GM23338 (cell line): Measurements from ENCODE around the gene RNF128. TPM values are rescaled to one million over a fixed set of nuclear protein-coding genes. Genes with fewer than 3 reads are reported as not detected.

Experiments
- ATAC-seq: fragments of 200-7000 bp; cut with Tn5 transposase; 3 replicates; pipeline ENCODE4 v1.9.1; 2020
- DNase-seq: peaks from one replicate; pipeline ENCODE4 v3.0.0-alpha.2; 2015; ENCODE audit warnings: low spot score
- H2AFZ ChIP-seq: fragments of 200-600 bp; sonication (generic); 2 replicates; pipeline ENCODE4 v1.8.0; 2016; ENCODE audit warnings: antibody characterized with exemption, mild to moderate bottlenecking, moderate library complexity
- H3F3A ChIP-seq: fragments of 200-600 bp; sonication (generic); replicated peaks from 2 replicates; pipeline ENCODE4 v1.8.0; 2017; ENCODE audit warnings: antibody characterized with exemption, mixed run types, low read depth
- H3K27ac ChIP-seq: fragments of 200-600 bp; sonication (generic); 2 replicates; pipeline ENCODE4 v1.6.1; 2016; ENCODE audit warnings: low read depth
- H3K27me3 ChIP-seq: fragments of 200-600 bp; sonication (generic); 2 replicates; pipeline ENCODE4 v1.8.0; 2016; ENCODE audit warnings: mild to moderate bottlenecking, mixed run types, moderate library complexity; ENCODE audit not compliant: insufficient read depth
- H3K36me3 ChIP-seq: fragments of 200-600 bp; sonication (generic); 2 replicates; pipeline ENCODE4 v1.8.0; 2016; ENCODE audit warnings: mild to moderate bottlenecking; ENCODE audit not compliant: insufficient read depth
- H3K4me1 ChIP-seq: fragments of 200-600 bp; sonication (generic); 2 replicates; pipeline ENCODE4 v1.8.0; 2016; ENCODE audit warnings: mild to moderate bottlenecking, moderate library complexity; ENCODE audit not compliant: insufficient read depth
- H3K4me2 ChIP-seq: fragments of 200-600 bp; sonication (generic); 2 replicates; pipeline ENCODE4 v1.7.1; 2017; ENCODE audit warnings: mixed run types
- H3K4me3 ChIP-seq: fragments of 200-600 bp; sonication (generic); 2 replicates; pipeline ENCODE4 v1.6.1; 2016; ENCODE audit warnings: mixed run types
- H3K79me2 ChIP-seq: fragments of 200-600 bp; sonication (generic); replicated peaks from 2 replicates; pipeline ENCODE4 v1.8.0; 2017; ENCODE audit warnings: mild to moderate bottlenecking; ENCODE audit not compliant: insufficient read depth
- H3K9me2 ChIP-seq: fragments of 200-600 bp; sonication (generic); 2 replicates; pipeline ENCODE4 v1.8.0; 2017; ENCODE audit not compliant: insufficient read depth
- H4K20me1 ChIP-seq: fragments of 200-600 bp; sonication (generic); replicated peaks from 2 replicates; pipeline ENCODE4 v1.8.0; 2017; ENCODE audit warnings: mild to moderate bottlenecking; ENCODE audit not compliant: insufficient read depth
- H3K27ac Mint-ChIP-seq: 2 replicates; pipeline ENCODE4 v1.8.0; 2020; ENCODE audit warnings: inconsistent platforms, mild to moderate bottlenecking, moderate library complexity, mixed read lengths
- H3K27me3 Mint-ChIP-seq: 3 replicates; pipeline ENCODE4 v1.8.0; 2022; ENCODE audit warnings: low read depth, mild to moderate bottlenecking, moderate library complexity, mixed read lengths, inconsistent platforms; ENCODE audit not compliant: insufficient read depth, poor library complexity
- H3K36me3 Mint-ChIP-seq: 3 replicates; pipeline ENCODE4 v1.8.0; 2021; ENCODE audit warnings: low read depth, mild to moderate bottlenecking, inconsistent platforms, moderate library complexity, mixed read lengths
- H3K4me1 Mint-ChIP-seq: 3 replicates; pipeline ENCODE4 v1.8.0; 2020; ENCODE audit warnings: mild to moderate bottlenecking, inconsistent platforms, mixed read lengths
- H3K4me3 Mint-ChIP-seq: 3 replicates; pipeline ENCODE4 v1.8.0; 2021; ENCODE audit warnings: moderate library complexity, mild to moderate bottlenecking, inconsistent platforms, mixed read lengths
- H3K9me3 Mint-ChIP-seq: 3 replicates; pipeline ENCODE4 v1.8.0; 2020; ENCODE audit warnings: moderate library complexity, mild to moderate bottlenecking, inconsistent platforms, mixed read lengths
- CREB1 ChIP-seq: fragments of 250-450 bp; sonication (Bioruptor Pico); IDR thresholded peaks from 2 replicates; pipeline ENCODE4 v1.5.0; 2020; ENCODE audit warnings: low read depth, mild to moderate bottlenecking, moderate library complexity
- EZH2 ChIP-seq: fragments of 200-600 bp; sonication (generic); IDR thresholded peaks from one replicate; pipeline ENCODE4 v1.8.0; 2017; ENCODE audit warnings: antibody characterized with exemption, mild to moderate bottlenecking, low read depth; ENCODE audit not compliant: unreplicated experiment
- EZH2phosphoT487 ChIP-seq: fragments of 200-600 bp; sonication (generic); IDR thresholded peaks from one replicate; pipeline ENCODE4 v1.8.1; 2018; ENCODE audit warnings: antibody characterized with exemption; ENCODE audit not compliant: unreplicated experiment
- JUNB ChIP-seq: IDR thresholded peaks from one replicate; pipeline ENCODE4 v1.6.1; 2016; ENCODE audit warnings: antibody characterized with exemption; ENCODE audit not compliant: unreplicated experiment
- NANOG ChIP-seq: IDR thresholded peaks from 2 replicates; pipeline ENCODE4 v1.6.1; 2016; ENCODE audit warnings: antibody characterized with exemption, borderline replicate concordance
- POLR2AphosphoS5 ChIP-seq: IDR thresholded peaks from 2 replicates; pipeline ENCODE4 v1.6.1; 2016; ENCODE audit warnings: antibody characterized with exemption, low read depth
- STAT1 ChIP-seq: IDR thresholded peaks from one replicate; pipeline ENCODE4 v1.6.1; 2016; ENCODE audit warnings: antibody characterized with exemption; ENCODE audit not compliant: unreplicated experiment
- ZNF114 ChIP-seq: fragments of 250-450 bp; sonication (Bioruptor Pico); IDR thresholded peaks from 2 replicates; pipeline ENCODE4 v1.5.0; 2020; ENCODE audit warnings: mild to moderate bottlenecking, moderate library complexity
- ZNF331 ChIP-seq: fragments of 250-450 bp; sonication (Bioruptor Pico); IDR thresholded peaks from 2 replicates; pipeline ENCODE4 v1.5.0; 2020; ENCODE audit warnings: low read depth, mild to moderate bottlenecking, moderate library complexity
- polyA plus RNA-seq: library from polyadenylated mRNA; unstranded; fragments of >200 nt; fragmentation: Nextera tagmentation; extraction: Ambion mirVana; gene quantifications from 2 replicates; pipeline ENCODE4 v1.2.1, GENCODE V29; 2016
- total RNA-seq: library from RNA; depleted of rRNA; stranded (reverse); fragments of >200 nt; shearing (Covaris generic); gene quantifications from 2 replicates; pipeline ENCODE4 v1.2.3, GENCODE V29; 2014
- TF ChIP-seq, protein P1 (sequence below): IDR thresholded peaks from 2 replicates; pipeline ENCODE4 v1.6.1; 2016; ENCODE audit warnings: antibody characterized with exemption
- TF ChIP-seq, protein P2 (sequence below): IDR thresholded peaks from one replicate; pipeline ENCODE4 v1.6.1; 2018; ENCODE audit warnings: antibody characterized with exemption; ENCODE audit not compliant: unreplicated experiment
- TF ChIP-seq, protein P3 (sequence below): fragments of 250-450 bp; sonication (Bioruptor Pico); IDR thresholded peaks from 2 replicates; pipeline ENCODE4 v1.5.0; 2020; ENCODE audit warnings: mild to moderate bottlenecking, moderate library complexity
- TF ChIP-seq, protein P4 (sequence below), 2 experiments: fragments of 200-600 bp in 1 of 2; sonication (generic) in 1 of 2; conservative IDR thresholded peaks; 2 replicates each; pipeline versions ENCODE4 v1.5.1 to v1.6.1; 2016 to 2017; ENCODE audit warnings: antibody characterized with exemption in 2 of 2, low read depth in 2 of 2, mild to moderate bottlenecking in 2 of 2, moderate library complexity in 1 of 2

Gene RNF128
- total and polyA plus RNA-seq, 2 experiments from 2014 or later = 1.2 to 3.2 TPM

DNA sequence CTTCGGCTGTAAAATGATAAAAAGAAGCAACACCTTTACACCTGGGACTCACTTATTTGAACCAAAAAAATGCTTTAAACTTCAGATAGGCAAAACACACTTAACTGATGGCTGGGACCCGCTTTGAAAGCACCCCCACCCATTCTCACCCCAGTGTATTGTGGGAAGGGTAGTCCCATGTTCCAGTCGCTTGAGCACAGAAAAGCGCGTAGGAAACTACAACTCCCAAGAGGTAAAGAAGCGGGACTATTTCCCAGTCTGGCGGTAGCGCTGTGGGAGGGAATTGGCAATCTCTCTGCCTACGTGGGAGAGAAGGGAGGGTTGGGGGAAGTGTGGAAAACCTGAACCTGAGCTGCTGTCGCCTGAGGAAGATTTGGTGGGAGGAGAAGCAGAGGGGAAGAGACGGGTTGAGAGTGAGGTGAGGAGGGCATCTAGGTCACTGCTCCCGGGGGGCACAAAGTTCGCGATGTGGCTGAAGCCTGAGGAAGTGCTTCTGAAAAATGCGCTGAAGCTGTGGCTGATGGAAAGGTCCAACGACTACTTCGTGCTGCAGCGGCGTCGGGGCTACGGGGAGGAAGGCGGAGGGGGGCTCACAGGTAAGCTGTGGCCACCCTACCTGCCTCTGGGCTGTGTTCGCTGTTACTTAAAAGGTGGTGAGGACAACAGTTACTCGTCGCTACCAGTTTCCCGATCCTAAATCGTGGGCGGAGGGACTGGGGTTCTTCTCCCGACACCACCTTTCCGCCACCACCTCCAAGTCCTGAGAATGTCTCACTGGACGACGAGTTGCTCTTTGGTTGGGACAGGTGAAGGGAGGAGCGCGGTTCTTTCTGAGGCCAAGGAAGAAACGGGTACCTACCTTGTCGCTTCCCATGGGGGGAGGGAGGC, 76.1 kb downstream of the RNF128 start, which contains the start of gene TBC1D8B:
TSS of gene TBC1D8B (plus strand) at position 286 of the 888 bp plus-strand sequence. CDS start at position 467, 181 bp downstream.
- peak within 1 kb of the TSS; percentile 49 for H2AFZ ChIP-seq
- peaks cover 5% of the 10 kb centered on the region; the same call in 1 of the 2 replicates for H3K27me3 ChIP-seq
- Mint-ChIP-seq H3K4me3 (peak within 1 kb of the TSS; percentile 96), H3K4me1 (peaks cover 11% of the 10 kb centered on the region), H3K27me3 (peaks cover 4% of the 10 kb centered on the region), H3K27ac (peak within 1 kb of the TSS; percentile 80), H3K9me3 (no peaks in the 10 kb centered on the region; the same call in 2 of the 3 replicates), H3K36me3 (no peaks in the 10 kb centered on the region)
- H3K79me2 ChIP-seq = peaks cover 4% of the 10 kb centered on the region; the same call in 1 of the 2 replicates
- TF ChIP-seq ZNF331 (CRISPR knock-in tag) (no peak), POLR2AphosphoS5 (peak; percentile 62), STAT1 (no peak), EZH2 (no peak), CREB1 (CRISPR knock-in tag) (no peak), JUNB (no peak), EZH2phosphoT487 (no peak), ZNF114 (CRISPR knock-in tag) (no peak), NANOG (no peak)
- TF ChIP-seq, protein P1, sequence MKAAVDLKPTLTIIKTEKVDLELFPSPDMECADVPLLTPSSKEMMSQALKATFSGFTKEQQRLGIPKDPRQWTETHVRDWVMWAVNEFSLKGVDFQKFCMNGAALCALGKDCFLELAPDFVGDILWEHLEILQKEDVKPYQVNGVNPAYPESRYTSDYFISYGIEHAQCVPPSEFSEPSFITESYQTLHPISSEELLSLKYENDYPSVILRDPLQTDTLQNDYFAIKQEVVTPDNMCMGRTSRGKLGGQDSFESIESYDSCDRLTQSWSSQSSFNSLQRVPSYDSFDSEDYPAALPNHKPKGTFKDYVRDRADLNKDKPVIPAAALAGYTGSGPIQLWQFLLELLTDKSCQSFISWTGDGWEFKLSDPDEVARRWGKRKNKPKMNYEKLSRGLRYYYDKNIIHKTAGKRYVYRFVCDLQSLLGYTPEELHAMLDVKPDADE = peak; percentile 62; the same call in 1 of the 2 replicates
- TF ChIP-seq, protein P2, sequence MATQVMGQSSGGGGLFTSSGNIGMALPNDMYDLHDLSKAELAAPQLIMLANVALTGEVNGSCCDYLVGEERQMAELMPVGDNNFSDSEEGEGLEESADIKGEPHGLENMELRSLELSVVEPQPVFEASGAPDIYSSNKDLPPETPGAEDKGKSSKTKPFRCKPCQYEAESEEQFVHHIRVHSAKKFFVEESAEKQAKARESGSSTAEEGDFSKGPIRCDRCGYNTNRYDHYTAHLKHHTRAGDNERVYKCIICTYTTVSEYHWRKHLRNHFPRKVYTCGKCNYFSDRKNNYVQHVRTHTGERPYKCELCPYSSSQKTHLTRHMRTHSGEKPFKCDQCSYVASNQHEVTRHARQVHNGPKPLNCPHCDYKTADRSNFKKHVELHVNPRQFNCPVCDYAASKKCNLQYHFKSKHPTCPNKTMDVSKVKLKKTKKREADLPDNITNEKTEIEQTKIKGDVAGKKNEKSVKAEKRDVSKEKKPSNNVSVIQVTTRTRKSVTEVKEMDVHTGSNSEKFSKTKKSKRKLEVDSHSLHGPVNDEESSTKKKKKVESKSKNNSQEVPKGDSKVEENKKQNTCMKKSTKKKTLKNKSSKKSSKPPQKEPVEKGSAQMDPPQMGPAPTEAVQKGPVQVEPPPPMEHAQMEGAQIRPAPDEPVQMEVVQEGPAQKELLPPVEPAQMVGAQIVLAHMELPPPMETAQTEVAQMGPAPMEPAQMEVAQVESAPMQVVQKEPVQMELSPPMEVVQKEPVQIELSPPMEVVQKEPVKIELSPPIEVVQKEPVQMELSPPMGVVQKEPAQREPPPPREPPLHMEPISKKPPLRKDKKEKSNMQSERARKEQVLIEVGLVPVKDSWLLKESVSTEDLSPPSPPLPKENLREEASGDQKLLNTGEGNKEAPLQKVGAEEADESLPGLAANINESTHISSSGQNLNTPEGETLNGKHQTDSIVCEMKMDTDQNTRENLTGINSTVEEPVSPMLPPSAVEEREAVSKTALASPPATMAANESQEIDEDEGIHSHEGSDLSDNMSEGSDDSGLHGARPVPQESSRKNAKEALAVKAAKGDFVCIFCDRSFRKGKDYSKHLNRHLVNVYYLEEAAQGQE = no peak
- TF ChIP-seq, protein P3, sequence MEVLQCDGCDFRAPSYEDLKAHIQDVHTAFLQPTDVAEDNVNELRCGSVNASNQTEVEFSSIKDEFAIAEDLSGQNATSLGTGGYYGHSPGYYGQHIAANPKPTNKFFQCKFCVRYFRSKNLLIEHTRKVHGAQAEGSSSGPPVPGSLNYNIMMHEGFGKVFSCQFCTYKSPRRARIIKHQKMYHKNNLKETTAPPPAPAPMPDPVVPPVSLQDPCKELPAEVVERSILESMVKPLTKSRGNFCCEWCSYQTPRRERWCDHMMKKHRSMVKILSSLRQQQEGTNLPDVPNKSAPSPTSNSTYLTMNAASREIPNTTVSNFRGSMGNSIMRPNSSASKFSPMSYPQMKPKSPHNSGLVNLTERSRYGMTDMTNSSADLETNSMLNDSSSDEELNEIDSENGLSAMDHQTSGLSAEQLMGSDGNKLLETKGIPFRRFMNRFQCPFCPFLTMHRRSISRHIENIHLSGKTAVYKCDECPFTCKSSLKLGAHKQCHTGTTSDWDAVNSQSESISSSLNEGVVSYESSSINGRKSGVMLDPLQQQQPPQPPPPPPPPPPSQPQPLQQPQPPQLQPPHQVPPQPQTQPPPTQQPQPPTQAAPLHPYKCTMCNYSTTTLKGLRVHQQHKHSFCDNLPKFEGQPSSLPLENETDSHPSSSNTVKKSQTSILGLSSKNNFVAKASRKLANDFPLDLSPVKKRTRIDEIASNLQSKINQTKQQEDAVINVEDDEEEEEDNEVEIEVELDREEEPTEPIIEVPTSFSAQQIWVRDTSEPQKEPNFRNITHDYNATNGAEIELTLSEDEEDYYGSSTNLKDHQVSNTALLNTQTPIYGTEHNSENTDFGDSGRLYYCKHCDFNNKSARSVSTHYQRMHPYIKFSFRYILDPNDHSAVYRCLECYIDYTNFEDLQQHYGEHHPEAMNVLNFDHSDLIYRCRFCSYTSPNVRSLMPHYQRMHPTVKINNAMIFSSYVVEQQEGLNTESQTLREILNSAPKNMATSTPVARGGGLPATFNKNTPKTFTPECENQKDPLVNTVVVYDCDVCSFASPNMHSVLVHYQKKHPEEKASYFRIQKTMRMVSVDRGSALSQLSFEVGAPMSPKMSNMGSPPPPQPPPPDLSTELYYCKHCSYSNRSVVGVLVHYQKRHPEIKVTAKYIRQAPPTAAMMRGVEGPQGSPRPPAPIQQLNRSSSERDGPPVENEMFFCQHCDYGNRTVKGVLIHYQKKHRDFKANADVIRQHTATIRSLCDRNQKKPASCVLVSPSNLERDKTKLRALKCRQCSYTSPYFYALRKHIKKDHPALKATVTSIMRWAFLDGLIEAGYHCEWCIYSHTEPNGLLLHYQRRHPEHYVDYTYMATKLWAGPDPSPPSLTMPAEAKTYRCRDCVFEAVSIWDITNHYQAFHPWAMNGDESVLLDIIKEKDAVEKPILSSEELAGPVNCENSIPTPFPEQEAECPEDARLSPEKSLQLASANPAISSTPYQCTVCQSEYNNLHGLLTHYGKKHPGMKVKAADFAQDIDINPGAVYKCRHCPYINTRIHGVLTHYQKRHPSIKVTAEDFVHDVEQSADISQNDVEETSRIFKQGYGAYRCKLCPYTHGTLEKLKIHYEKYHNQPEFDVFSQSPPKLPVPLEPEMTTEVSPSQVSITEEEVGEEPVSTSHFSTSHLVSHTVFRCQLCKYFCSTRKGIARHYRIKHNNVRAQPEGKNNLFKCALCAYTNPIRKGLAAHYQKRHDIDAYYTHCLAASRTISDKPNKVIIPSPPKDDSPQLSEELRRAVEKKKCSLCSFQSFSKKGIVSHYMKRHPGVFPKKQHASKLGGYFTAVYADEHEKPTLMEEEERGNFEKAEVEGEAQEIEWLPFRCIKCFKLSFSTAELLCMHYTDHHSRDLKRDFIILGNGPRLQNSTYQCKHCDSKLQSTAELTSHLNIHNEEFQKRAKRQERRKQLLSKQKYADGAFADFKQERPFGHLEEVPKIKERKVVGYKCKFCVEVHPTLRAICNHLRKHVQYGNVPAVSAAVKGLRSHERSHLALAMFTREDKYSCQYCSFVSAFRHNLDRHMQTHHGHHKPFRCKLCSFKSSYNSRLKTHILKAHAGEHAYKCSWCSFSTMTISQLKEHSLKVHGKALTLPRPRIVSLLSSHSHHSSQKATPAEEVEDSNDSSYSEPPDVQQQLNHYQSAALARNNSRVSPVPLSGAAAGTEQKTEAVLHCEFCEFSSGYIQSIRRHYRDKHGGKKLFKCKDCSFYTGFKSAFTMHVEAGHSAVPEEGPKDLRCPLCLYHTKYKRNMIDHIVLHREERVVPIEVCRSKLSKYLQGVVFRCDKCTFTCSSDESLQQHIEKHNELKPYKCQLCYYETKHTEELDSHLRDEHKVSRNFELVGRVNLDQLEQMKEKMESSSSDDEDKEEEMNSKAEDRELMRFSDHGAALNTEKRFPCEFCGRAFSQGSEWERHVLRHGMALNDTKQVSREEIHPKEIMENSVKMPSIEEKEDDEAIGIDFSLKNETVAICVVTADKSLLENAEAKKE = no peak
- TF ChIP-seq, protein P4, sequence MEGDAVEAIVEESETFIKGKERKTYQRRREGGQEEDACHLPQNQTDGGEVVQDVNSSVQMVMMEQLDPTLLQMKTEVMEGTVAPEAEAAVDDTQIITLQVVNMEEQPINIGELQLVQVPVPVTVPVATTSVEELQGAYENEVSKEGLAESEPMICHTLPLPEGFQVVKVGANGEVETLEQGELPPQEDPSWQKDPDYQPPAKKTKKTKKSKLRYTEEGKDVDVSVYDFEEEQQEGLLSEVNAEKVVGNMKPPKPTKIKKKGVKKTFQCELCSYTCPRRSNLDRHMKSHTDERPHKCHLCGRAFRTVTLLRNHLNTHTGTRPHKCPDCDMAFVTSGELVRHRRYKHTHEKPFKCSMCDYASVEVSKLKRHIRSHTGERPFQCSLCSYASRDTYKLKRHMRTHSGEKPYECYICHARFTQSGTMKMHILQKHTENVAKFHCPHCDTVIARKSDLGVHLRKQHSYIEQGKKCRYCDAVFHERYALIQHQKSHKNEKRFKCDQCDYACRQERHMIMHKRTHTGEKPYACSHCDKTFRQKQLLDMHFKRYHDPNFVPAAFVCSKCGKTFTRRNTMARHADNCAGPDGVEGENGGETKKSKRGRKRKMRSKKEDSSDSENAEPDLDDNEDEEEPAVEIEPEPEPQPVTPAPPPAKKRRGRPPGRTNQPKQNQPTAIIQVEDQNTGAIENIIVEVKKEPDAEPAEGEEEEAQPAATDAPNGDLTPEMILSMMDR (conservative IDR thresholded peaks at IDR 0.05; ENCODE audit: low read depth in 2 of 2) = no peak
- ATAC-seq = peak; percentile 97
- peaks cover 5% of the 10 kb centered on the region for H3K4me1 ChIP-seq
- no peaks in the 10 kb centered on the region for H3F3A ChIP-seq
- H3K36me3 ChIP-seq = no peaks in the 10 kb centered on the region
- H3K4me3 ChIP-seq = peak within 1 kb of the TSS; percentile 50
- H3K27ac ChIP-seq = no peak within 1 kb of the TSS
- H3K9me2 ChIP-seq = no peaks in the 10 kb centered on the region
- DNase-seq = peak; percentile 85
- H3K4me2 ChIP-seq = peak within 1 kb of the TSS; percentile 77
- no peaks in the 10 kb centered on the region for H4K20me1 ChIP-seq
